Measurements from ENCODE around the gene MBD5.
"Not testable (repeated sequence)": the region's sequence is repeated elsewhere in the genome, so short reads cannot be mapped to it uniquely, and the experiment has no call there.

The MBD5 gene

GRCh38 chr2:148541792-148542191 is 520.9 kb downstream of the MBD5 start:
- no peak overlapping the region for H3K4me3 ChIP-seq (replicated peaks in 1 of 2; ENCODE audit: low read depth in 2 of 2, low read length in 2 of 2)
- DNase-seq (ENCODE audit: low read depth in 2 of 2): no peak
- no peak for TF ChIP-seq CTCF (IDR thresholded peaks at IDR 0.05; ENCODE audit: low read depth, low read length)

- no peak for TF ChIP-seq CTCF (IDR thresholded peaks at IDR 0.05; ENCODE audit: low read depth, low read length)
- DNase-seq (ENCODE audit: low read depth in 2 of 2): no peak
- no peak overlapping the region for H3K4me3 ChIP-seq (replicated peaks in 1 of 2; ENCODE audit: low read depth in 2 of 2, low read length in 2 of 2)
Observed at GRCh38 chr2:148542614-148543013, 521.7 kb downstream of the MBD5 start.

GRCh38 chr2:148543088-148543540 is 522.2 kb downstream of the MBD5 start:
- H3K4me3 ChIP-seq (replicated peaks in 1 of 2; ENCODE audit: low read depth in 2 of 2, low read length in 2 of 2); DNase-seq (ENCODE audit: low read depth in 2 of 2): not testable (repeated sequence)

- no peak for TF ChIP-seq CTCF (IDR thresholded peaks at IDR 0.05; ENCODE audit: low read depth, low read length)
- no peak for DNase-seq (ENCODE audit: low read depth in 2 of 2)
- H3K4me3 ChIP-seq (replicated peaks in 1 of 2; ENCODE audit: low read depth in 2 of 2, low read length in 2 of 2): no peak overlapping the region
Observed at GRCh38 chr2:148545390-148546256, 524.7 kb downstream of the MBD5 start.

GRCh38 chr2:148546270-148546669 is 525.4 kb downstream of the MBD5 start:
- peak in 1 of 2 donors; percentile 13 for DNase-seq (ENCODE audit: low read depth in 2 of 2)
- H3K4me3 ChIP-seq (replicated peaks in 1 of 2; ENCODE audit: low read depth in 2 of 2, low read length in 2 of 2): no peak overlapping the region

GRCh38 chr2:148548716-148549400 is 528.0 kb downstream of the MBD5 start:
- no peak for TF ChIP-seq CTCF (IDR thresholded peaks at IDR 0.05; ENCODE audit: low read depth, low read length)
- DNase-seq (ENCODE audit: low read depth in 2 of 2): no peak
- no peak overlapping the region for H3K4me3 ChIP-seq (replicated peaks in 1 of 2; ENCODE audit: low read depth in 2 of 2, low read length in 2 of 2)

More at GRCh38 chr2:148546270-148546669, 525.4 kb downstream of the MBD5 start:
- TF ChIP-seq CTCF (IDR thresholded peaks at IDR 0.05; ENCODE audit: low read depth, low read length): no peak

- DNase-seq (ENCODE audit: low read depth in 2 of 2): peak in 1 of 2 donors; percentile 18
- H3K4me3 ChIP-seq (replicated peaks in 1 of 2; ENCODE audit: low read depth in 2 of 2, low read length in 2 of 2): peak overlapping the region in 1 of 2 donors; percentile 32
- TF ChIP-seq CTCF (IDR thresholded peaks at IDR 0.05; ENCODE audit: low read depth, low read length): no peak
Observed at GRCh38 chr2:148552675-148553331, 531.9 kb downstream of the MBD5 start.

Measured in cardiac fibroblast (primary cell).